IPS DF 6.9 (cell line): ENCODE data around the gene SRA1.

Source experiments
- DNase-seq: peaks from one replicate; pipeline ENCODE4 v3.0.0-alpha.2; 2013; ENCODE audit warnings: low read depth, low spot score
- H3K27ac ChIP-seq: one replicate; pipeline ENCODE4 v1.5.1; 2013; ENCODE audit warnings: low read length, control low read depth
- H3K27me3 ChIP-seq: 2 replicates; pipeline ENCODE4 v1.6.1; 2013; ENCODE audit warnings: mild to moderate bottlenecking, low read length; ENCODE audit not compliant: control insufficient read depth, insufficient read depth
- H3K36me3 ChIP-seq: 2 replicates; pipeline ENCODE4 v1.6.1; 2013; ENCODE audit warnings: low read length; ENCODE audit not compliant: control insufficient read depth, insufficient read depth
- H3K4me1 ChIP-seq: 2 replicates; pipeline ENCODE4 v1.6.1; 2013; ENCODE audit warnings: low read length; ENCODE audit not compliant: control insufficient read depth, insufficient read depth
- H3K4me3 ChIP-seq: 2 replicates; pipeline ENCODE4 v1.5.1; 2013; ENCODE audit warnings: mild to moderate bottlenecking, low read length
- H3K9me3 ChIP-seq: 2 replicates; pipeline ENCODE4 v1.6.1; 2013; ENCODE audit warnings: low read length, inconsistent platforms; ENCODE audit not compliant: control insufficient read depth, insufficient read depth
- WGBS: extraction: QIAGEN DNeasy Blood & Tissue Kit; methylation state at CpG from one replicate; pipeline ENCODE4 v1.1.7; 2013; ENCODE audit warnings: mixed read lengths, missing lambda C conversion rate; ENCODE audit not compliant: insufficient read length, insufficient coverage; 5-methylcytosine and 5-hydroxymethylcytosine counted together

The SRA1 gene

GRCh38 chr5:140564196-140565023 is 7.1 kb upstream of the SRA1 start, which contains the start of the genes APBB3 and SLC35A4:
Gene APBB3 (minus strand): TSS chr5:140564598. CDS start chr5:140564245, 353 bp downstream.
Gene SLC35A4 (plus strand): TSS chr5:140564828. CDS start chr5:140567170, 2,342 bp downstream.
- Histone ChIP-seq H3K4me3 (peak within 1 kb of the TSS; percentile 66; the same call in 1 of the 2 replicates), H3K4me1 (peaks cover 2% of the 10 kb centered on the region; the same call in 1 of the 2 replicates), H3K27ac (no peak within 1 kb of the TSS), H3K9me3 (no peaks in the 10 kb centered on the region), H3K27me3 (no peaks in the 10 kb centered on the region), H3K36me3 (peaks cover 15% of the 10 kb centered on the region)
- DNase-seq = peak; percentile 92
- no CpG with 5 or more reads among the region's 74 CpGs for WGBS

GRCh38 chr5:140563596-140563995 is 6.3 kb upstream of the SRA1 start:
- peaks cover 15% of the 10 kb centered on the region for H3K36me3 ChIP-seq
- H3K4me1 ChIP-seq = peaks cover 2% of the 10 kb centered on the region; the same call in 1 of the 2 replicates
- peak overlapping the region; percentile 66; the same call in 1 of the 2 replicates for H3K4me3 ChIP-seq
- no peaks in the 10 kb centered on the region for H3K9me3 ChIP-seq
- WGBS = no CpG with 5 or more reads among the region's 8 CpGs
- no peak overlapping the region for H3K27ac ChIP-seq
- DNase-seq = no peak
- H3K27me3 ChIP-seq = no peaks in the 10 kb centered on the region

- H3K36me3 ChIP-seq = peaks cover 6% of the 10 kb centered on the region
- no peaks in the 10 kb centered on the region for H3K27me3 ChIP-seq
- no peak overlapping the region for H3K27ac ChIP-seq
- H3K4me1 ChIP-seq = peaks cover 2% of the 10 kb centered on the region; the same call in 1 of the 2 replicates
- WGBS = no CpG with 5 or more reads among the region's 10 CpGs
- no peak overlapping the region for H3K4me3 ChIP-seq
- H3K9me3 ChIP-seq = no peaks in the 10 kb centered on the region
- DNase-seq = no peak
Observed at GRCh38 chr5:140561753-140562523, 4.7 kb upstream of the SRA1 start.

- WGBS = no CpG with 5 or more reads among the region's 10 CpGs
- DNase-seq = no peak
Observed at GRCh38 chr5:140560227-140560626, 3.0 kb upstream of the SRA1 start.

GRCh38 chr5:140558542-140558941 is 1.3 kb upstream of the SRA1 start:
- Histone ChIP-seq H3K4me1 (no peaks in the 10 kb centered on the region; the same call in 1 of the 2 replicates), H3K36me3 (no peaks in the 10 kb centered on the region), H3K4me3 (no peak overlapping the region), H3K9me3 (no peaks in the 10 kb centered on the region), H3K27me3 (no peaks in the 10 kb centered on the region), H3K27ac (no peak overlapping the region)
- DNase-seq = no peak
- WGBS = no CpG with 5 or more reads among the region's 9 CpGs

More at GRCh38 chr5:140560227-140560626, 3.0 kb upstream of the SRA1 start:
- Histone ChIP-seq H3K27me3 (no peaks in the 10 kb centered on the region), H3K36me3 (no peaks in the 10 kb centered on the region), H3K4me3 (no peak overlapping the region), H3K27ac (no peak overlapping the region), H3K9me3 (no peaks in the 10 kb centered on the region), H3K4me1 (peaks cover 2% of the 10 kb centered on the region; the same call in 1 of the 2 replicates)

- Histone ChIP-seq H3K36me3 (no peaks in the 10 kb centered on the region), H3K4me1 (no peaks in the 10 kb centered on the region; the same call in 1 of the 2 replicates), H3K9me3 (no peaks in the 10 kb centered on the region), H3K27ac (no peak overlapping the region), H3K4me3 (no peak overlapping the region), H3K27me3 (no peaks in the 10 kb centered on the region)
- no peak for DNase-seq
- WGBS = no CpG with 5 or more reads among the region's 3 CpGs
Observed at GRCh38 chr5:140557965-140558364, 692 bp upstream of the SRA1 start.

- no CpG with 5 or more reads among the region's 6 CpGs for WGBS
- no peaks in the 10 kb centered on the region for H3K27me3 ChIP-seq
- H3K36me3 ChIP-seq = no peaks in the 10 kb centered on the region
- no peaks in the 10 kb centered on the region; the same call in 1 of the 2 replicates for H3K4me1 ChIP-seq
- H3K4me3 ChIP-seq = peak overlapping the region; percentile 61; the same call in 1 of the 2 replicates
- H3K9me3 ChIP-seq = no peaks in the 10 kb centered on the region
- no peak for DNase-seq
- H3K27ac ChIP-seq = no peak overlapping the region
Observed at GRCh38 chr5:140556438-140556837, 835 bp downstream of the SRA1 start.

- Histone ChIP-seq H3K36me3 (peaks cover 2% of the 10 kb centered on the region; the same call in 1 of the 2 replicates), H3K27me3 (no peaks in the 10 kb centered on the region), H3K27ac (no peak overlapping the region), H3K9me3 (no peaks in the 10 kb centered on the region), H3K4me3 (no peak overlapping the region; the same call in 1 of the 2 replicates), H3K4me1 (no peaks in the 10 kb centered on the region; the same call in 1 of the 2 replicates)
- no peak for DNase-seq
- no CpG with 5 or more reads among the region's 1 CpG for WGBS
Observed at GRCh38 chr5:140555747-140556312, 1.4 kb downstream of the SRA1 start.

GRCh38 chr5:140554454-140554853 is 2.8 kb downstream of the SRA1 start:
- Histone ChIP-seq H3K4me3 (no peak overlapping the region), H3K36me3 (peaks cover 13% of the 10 kb centered on the region; the same call in 1 of the 2 replicates), H3K27ac (no peak overlapping the region), H3K9me3 (no peaks in the 10 kb centered on the region), H3K27me3 (no peaks in the 10 kb centered on the region), H3K4me1 (no peaks in the 10 kb centered on the region; the same call in 1 of the 2 replicates)
- DNase-seq = no peak
- WGBS = no CpG with 5 or more reads among the region's 2 CpGs

GRCh38 chr5:140553657-140554056 is 3.6 kb downstream of the SRA1 start:
- peaks cover 15% of the 10 kb centered on the region; the same call in 1 of the 2 replicates for H3K36me3 ChIP-seq
- no peaks in the 10 kb centered on the region for H3K27me3 ChIP-seq
- DNase-seq = no peak
- no peaks in the 10 kb centered on the region for H3K9me3 ChIP-seq
- H3K4me3 ChIP-seq = no peak overlapping the region
- H3K4me1 ChIP-seq = no peaks in the 10 kb centered on the region; the same call in 1 of the 2 replicates
- WGBS = 100% methylated on average over 1 of the region's 2 CpGs
- H3K27ac ChIP-seq = no peak overlapping the region
